WTC11 (cell line): Measurements from ENCODE around the gene WDR27. TPM values are rescaled to one million over a fixed set of nuclear protein-coding genes. Genes with fewer than 3 reads are reported as not detected.

Source experiments
- ATAC-seq: fragments of 200-7000 bp; cut with Tn5 transposase; 2 replicates; pipeline ENCODE4 v1.10.0; 2021; ENCODE audit warnings: mild to moderate bottlenecking, moderate library complexity
- CTCF ChIA-PET: fragments of 300-600 bp; sonication (Branson Sonifier 250); formaldehyde crosslinking; loops from one replicate; lab custom pipeline; 2021; ENCODE audit warnings: antibody characterized with exemption; lab: Charles Lee
- POLR2A ChIA-PET: fragments of 350-600 bp; sonication (Branson Sonifier 250); formaldehyde crosslinking; loops from one replicate; lab custom pipeline; 2021; ENCODE audit warnings: antibody characterized with exemption; lab: Charles Lee
- DNase-seq: peaks from one replicate; pipeline ENCODE4 v3.0.0; 2021; ENCODE audit warnings: low spot score
- H3K27ac Mint-ChIP-seq: 2 replicates; pipeline ENCODE4 v1.8.0; 2021; ENCODE audit warnings: mixed read lengths
- H3K27me3 Mint-ChIP-seq: 2 replicates; pipeline ENCODE4 v1.8.0; 2021; ENCODE audit warnings: low read depth, mild to moderate bottlenecking, moderate library complexity, mixed read lengths
- H3K36me3 Mint-ChIP-seq: 2 replicates; pipeline ENCODE4 v1.8.0; 2021; ENCODE audit warnings: mixed read lengths
- H3K4me1 Mint-ChIP-seq: 2 replicates; pipeline ENCODE4 v1.8.0; 2022; ENCODE audit warnings: mixed read lengths
- H3K4me3 Mint-ChIP-seq: 2 replicates; pipeline ENCODE4 v1.8.0; 2021; ENCODE audit warnings: mild to moderate bottlenecking, moderate library complexity, mixed read lengths
- H3K9me3 Mint-ChIP-seq: 2 replicates; pipeline ENCODE4 v1.8.0; 2021; ENCODE audit warnings: mixed read lengths
- AFF4 ChIP-seq: sonication (generic); formaldehyde crosslinking; IDR thresholded peaks from 2 replicates; pipeline ENCODE4 v1.8.1; 2023; ENCODE audit warnings: mild to moderate bottlenecking, missing genetic modification reagents, borderline replicate concordance
- ATF2 ChIP-seq: sonication (generic); formaldehyde crosslinking; IDR thresholded peaks from 2 replicates; pipeline ENCODE4 v1.8.1; 2022; ENCODE audit warnings: low read depth, missing genetic modification reagents, borderline replicate concordance
- CREB1 ChIP-seq: sonication (generic); formaldehyde crosslinking; IDR thresholded peaks from 2 replicates; pipeline ENCODE4 v1.8.0; 2023; ENCODE audit warnings: mild to moderate bottlenecking, missing genetic modification reagents
- ELF4 ChIP-seq: sonication (generic); formaldehyde crosslinking; IDR thresholded peaks from 2 replicates; pipeline ENCODE4 v1.8.1; 2022; ENCODE audit warnings: low read depth, mild to moderate bottlenecking, moderate library complexity, missing genetic modification reagents
- FOXK1 ChIP-seq: sonication (generic); formaldehyde crosslinking; IDR thresholded peaks from 2 replicates; pipeline ENCODE4 v1.8.0; 2022; ENCODE audit warnings: mild to moderate bottlenecking, moderate library complexity, missing genetic modification reagents
- MAX ChIP-seq: sonication (generic); formaldehyde crosslinking; IDR thresholded peaks from 2 replicates; pipeline ENCODE4 v1.8.0; 2022; ENCODE audit warnings: mild to moderate bottlenecking, missing genetic modification reagents
- MXD4 ChIP-seq: fragments of 250-450 bp; sonication (Bioruptor Pico); IDR thresholded peaks from 2 replicates; pipeline ENCODE4 v1.8.0; 2021; ENCODE audit warnings: mild to moderate bottlenecking, moderate library complexity, borderline replicate concordance
- NFE2L1 ChIP-seq: sonication (generic); formaldehyde crosslinking; IDR thresholded peaks from 2 replicates; pipeline ENCODE4 v1.8.1; 2023; ENCODE audit warnings: missing genetic modification reagents
- TCF7 ChIP-seq: sonication (generic); formaldehyde crosslinking; IDR thresholded peaks from 2 replicates; pipeline ENCODE4 v1.8.0; 2022; ENCODE audit warnings: mild to moderate bottlenecking, low read depth, missing genetic modification reagents, moderate library complexity
- TEAD1 ChIP-seq: sonication (generic); formaldehyde crosslinking; IDR thresholded peaks from 2 replicates; pipeline ENCODE4 v1.8.0; 2022; ENCODE audit warnings: mild to moderate bottlenecking, missing genetic modification reagents
- ZNF263 ChIP-seq: sonication (generic); formaldehyde crosslinking; IDR thresholded peaks from 2 replicates; pipeline ENCODE4 v1.8.1; 2022; ENCODE audit warnings: low read depth, mild to moderate bottlenecking, moderate library complexity, missing genetic modification reagents
- ZNF512 ChIP-seq: sonication (generic); formaldehyde crosslinking; IDR thresholded peaks from 2 replicates; pipeline ENCODE4 v1.8.1; 2022; ENCODE audit warnings: missing genetic modification reagents, borderline replicate concordance
- total RNA-seq: library from RNA; stranded (reverse); gene quantifications from 3 replicates; pipeline ENCODE4 v1.2.3, GENCODE V29; 2021
- TF ChIP-seq, protein P1 (sequence below): sonication (generic); formaldehyde crosslinking; conservative IDR thresholded peaks from 2 replicates; pipeline ENCODE4 v1.8.1; 2023; ENCODE audit warnings: mild to moderate bottlenecking, low read depth, missing genetic modification reagents, moderate library complexity
- TF ChIP-seq, protein P2 (sequence below): sonication (generic); formaldehyde crosslinking; IDR thresholded peaks from 2 replicates; pipeline ENCODE4 v1.8.0; 2022; ENCODE audit warnings: missing genetic modification reagents

The WDR27 gene
- total RNA-seq, 1 experiment from 2014 or later, result 126 TPM

DNA sequence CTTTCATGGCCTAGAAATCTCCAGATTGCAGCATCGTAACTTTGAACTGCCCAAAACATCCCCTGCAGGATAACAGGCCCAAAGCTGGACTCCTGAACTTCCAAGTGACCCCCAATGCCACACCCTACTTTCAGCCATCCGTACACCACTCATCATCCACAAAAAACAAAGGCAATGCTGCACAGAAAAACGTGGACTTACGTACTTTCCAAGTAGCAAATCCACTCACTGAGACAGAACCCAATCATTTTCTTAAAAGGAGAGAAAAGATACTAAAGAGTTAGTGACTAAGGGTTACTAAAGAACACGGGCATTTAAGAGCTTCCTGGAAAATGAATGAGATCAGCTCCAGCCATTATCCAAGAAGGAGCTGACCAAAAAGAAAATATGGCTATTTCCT, 211.0 kb downstream of the WDR27 start:
- H3K4me1 Mint-ChIP-seq, result no peaks in the 10 kb centered on the region
- H3K9me3 Mint-ChIP-seq, result peaks cover 1% of the 10 kb centered on the region; the same call in 1 of the 2 replicates
- ChIA-PET POLR2A (no interaction called here), CTCF (no interaction called here)
- H3K36me3 Mint-ChIP-seq, result no peaks in the 10 kb centered on the region
- DNase-seq, result no peak
- no peak for TF ChIP-seq CREB1
- TF ChIP-seq, protein P1, sequence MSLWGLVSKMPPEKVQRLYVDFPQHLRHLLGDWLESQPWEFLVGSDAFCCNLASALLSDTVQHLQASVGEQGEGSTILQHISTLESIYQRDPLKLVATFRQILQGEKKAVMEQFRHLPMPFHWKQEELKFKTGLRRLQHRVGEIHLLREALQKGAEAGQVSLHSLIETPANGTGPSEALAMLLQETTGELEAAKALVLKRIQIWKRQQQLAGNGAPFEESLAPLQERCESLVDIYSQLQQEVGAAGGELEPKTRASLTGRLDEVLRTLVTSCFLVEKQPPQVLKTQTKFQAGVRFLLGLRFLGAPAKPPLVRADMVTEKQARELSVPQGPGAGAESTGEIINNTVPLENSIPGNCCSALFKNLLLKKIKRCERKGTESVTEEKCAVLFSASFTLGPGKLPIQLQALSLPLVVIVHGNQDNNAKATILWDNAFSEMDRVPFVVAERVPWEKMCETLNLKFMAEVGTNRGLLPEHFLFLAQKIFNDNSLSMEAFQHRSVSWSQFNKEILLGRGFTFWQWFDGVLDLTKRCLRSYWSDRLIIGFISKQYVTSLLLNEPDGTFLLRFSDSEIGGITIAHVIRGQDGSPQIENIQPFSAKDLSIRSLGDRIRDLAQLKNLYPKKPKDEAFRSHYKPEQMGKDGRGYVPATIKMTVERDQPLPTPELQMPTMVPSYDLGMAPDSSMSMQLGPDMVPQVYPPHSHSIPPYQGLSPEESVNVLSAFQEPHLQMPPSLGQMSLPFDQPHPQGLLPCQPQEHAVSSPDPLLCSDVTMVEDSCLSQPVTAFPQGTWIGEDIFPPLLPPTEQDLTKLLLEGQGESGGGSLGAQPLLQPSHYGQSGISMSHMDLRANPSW (CRISPR knock-in tag), result no peak
- TF ChIP-seq TCF7 (CRISPR knock-in tag), result no peak
- no peak for TF ChIP-seq MAX (CRISPR knock-in tag)
- no peak for TF ChIP-seq ELF4 (CRISPR knock-in tag)
- no peak for TF ChIP-seq MXD4 (CRISPR knock-in tag)
- no peak for TF ChIP-seq NFE2L1 (CRISPR knock-in tag)
- no peak for TF ChIP-seq ATF2 (CRISPR knock-in tag)
- TF ChIP-seq ZNF512 (CRISPR knock-in tag), result no peak
- no peak for TF ChIP-seq ZNF263 (CRISPR knock-in tag)
- TF ChIP-seq AFF4, result no peak
- no peak for TF ChIP-seq TEAD1 (CRISPR knock-in tag)
- no peak for TF ChIP-seq FOXK1 (CRISPR knock-in tag)
- TF ChIP-seq, protein P2, sequence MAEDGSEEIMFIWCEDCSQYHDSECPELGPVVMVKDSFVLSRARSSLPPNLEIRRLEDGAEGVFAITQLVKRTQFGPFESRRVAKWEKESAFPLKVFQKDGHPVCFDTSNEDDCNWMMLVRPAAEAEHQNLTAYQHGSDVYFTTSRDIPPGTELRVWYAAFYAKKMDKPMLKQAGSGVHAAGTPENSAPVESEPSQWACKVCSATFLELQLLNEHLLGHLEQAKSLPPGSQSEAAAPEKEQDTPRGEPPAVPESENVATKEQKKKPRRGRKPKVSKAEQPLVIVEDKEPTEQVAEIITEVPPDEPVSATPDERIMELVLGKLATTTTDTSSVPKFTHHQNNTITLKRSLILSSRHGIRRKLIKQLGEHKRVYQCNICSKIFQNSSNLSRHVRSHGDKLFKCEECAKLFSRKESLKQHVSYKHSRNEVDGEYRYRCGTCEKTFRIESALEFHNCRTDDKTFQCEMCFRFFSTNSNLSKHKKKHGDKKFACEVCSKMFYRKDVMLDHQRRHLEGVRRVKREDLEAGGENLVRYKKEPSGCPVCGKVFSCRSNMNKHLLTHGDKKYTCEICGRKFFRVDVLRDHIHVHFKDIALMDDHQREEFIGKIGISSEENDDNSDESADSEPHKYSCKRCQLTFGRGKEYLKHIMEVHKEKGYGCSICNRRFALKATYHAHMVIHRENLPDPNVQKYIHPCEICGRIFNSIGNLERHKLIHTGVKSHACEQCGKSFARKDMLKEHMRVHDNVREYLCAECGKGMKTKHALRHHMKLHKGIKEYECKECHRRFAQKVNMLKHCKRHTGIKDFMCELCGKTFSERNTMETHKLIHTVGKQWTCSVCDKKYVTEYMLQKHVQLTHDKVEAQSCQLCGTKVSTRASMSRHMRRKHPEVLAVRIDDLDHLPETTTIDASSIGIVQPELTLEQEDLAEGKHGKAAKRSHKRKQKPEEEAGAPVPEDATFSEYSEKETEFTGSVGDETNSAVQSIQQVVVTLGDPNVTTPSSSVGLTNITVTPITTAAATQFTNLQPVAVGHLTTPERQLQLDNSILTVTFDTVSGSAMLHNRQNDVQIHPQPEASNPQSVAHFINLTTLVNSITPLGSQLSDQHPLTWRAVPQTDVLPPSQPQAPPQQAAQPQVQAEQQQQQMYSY (CRISPR knock-in tag), result no peak
- no peak for ATAC-seq
- H3K27me3 Mint-ChIP-seq, result no peaks in the 10 kb centered on the region
- H3K4me3 Mint-ChIP-seq, result no peak overlapping the region
- H3K27ac Mint-ChIP-seq, result no peak overlapping the region
